KMS-11 (cell line): ENCODE results near the gene PEX14.
A peak's percentile ranks its signal among the peaks of the same experiment; 100 is the strongest.

Experiments used
- H2AFZ ChIP-seq: fragments of 200-600 bp; sonication (generic); 2 replicates; pipeline ENCODE4 v1.6.1; 2016; ENCODE audit warnings: antibody characterized with exemption, mixed run types, low read depth
- H3K27ac ChIP-seq: fragments of 200-600 bp; sonication (generic); 2 replicates; pipeline ENCODE4 v1.6.1; 2016; ENCODE audit warnings: mild to moderate bottlenecking, mixed run types
- H3K27me3 ChIP-seq: fragments of 200-600 bp; sonication (generic); 2 replicates; pipeline ENCODE4 v1.6.1; 2017; ENCODE audit warnings: mild to moderate bottlenecking, low read depth, mixed run types, moderate library complexity; ENCODE audit not compliant: insufficient read depth
- H3K36me3 ChIP-seq: fragments of 200-600 bp; sonication (generic); 2 replicates; pipeline ENCODE4 v1.6.1; 2017; ENCODE audit warnings: mild to moderate bottlenecking, mixed run types; ENCODE audit not compliant: insufficient read depth
- H3K4me1 ChIP-seq: fragments of 200-600 bp; sonication (generic); 2 replicates; pipeline ENCODE4 v1.6.1; 2016; ENCODE audit warnings: mild to moderate bottlenecking, low read depth, mixed run types; ENCODE audit not compliant: poor library complexity, severe bottlenecking
- H3K4me2 ChIP-seq: fragments of 200-600 bp; sonication (generic); 2 replicates; pipeline ENCODE4 v1.7.0; 2016; ENCODE audit warnings: mild to moderate bottlenecking, mixed run types
- H3K4me3 ChIP-seq: fragments of 200-600 bp; sonication (generic); IDR thresholded peaks from 2 replicates; pipeline ENCODE4 v1.6.1; 2017; ENCODE audit warnings: low read depth, low read length, mixed read lengths; ENCODE audit not compliant: insufficient read depth
- H3K79me2 ChIP-seq: fragments of 200-600 bp; sonication (generic); 2 replicates; pipeline ENCODE4 v1.6.1; 2016; ENCODE audit warnings: low read depth, mixed run types; ENCODE audit not compliant: insufficient read depth
- H3K9ac ChIP-seq: fragments of 200-600 bp; sonication (generic); 2 replicates; pipeline ENCODE4 v1.6.1; 2016; ENCODE audit warnings: mild to moderate bottlenecking, mixed run types
- H4K20me1 ChIP-seq: fragments of 200-600 bp; sonication (generic); 2 replicates; pipeline ENCODE4 v1.6.1; 2016; ENCODE audit warnings: mild to moderate bottlenecking, mixed run types; ENCODE audit not compliant: insufficient read depth
- TF ChIP-seq, protein P1 (sequence below): fragments of 200-600 bp; sonication (generic); conservative IDR thresholded peaks from 2 replicates; pipeline ENCODE4 v1.6.1; 2017; ENCODE audit warnings: low read depth, mild to moderate bottlenecking, antibody characterized with exemption, low read length, moderate library complexity, mixed read lengths

PEX14 gene

DNA sequence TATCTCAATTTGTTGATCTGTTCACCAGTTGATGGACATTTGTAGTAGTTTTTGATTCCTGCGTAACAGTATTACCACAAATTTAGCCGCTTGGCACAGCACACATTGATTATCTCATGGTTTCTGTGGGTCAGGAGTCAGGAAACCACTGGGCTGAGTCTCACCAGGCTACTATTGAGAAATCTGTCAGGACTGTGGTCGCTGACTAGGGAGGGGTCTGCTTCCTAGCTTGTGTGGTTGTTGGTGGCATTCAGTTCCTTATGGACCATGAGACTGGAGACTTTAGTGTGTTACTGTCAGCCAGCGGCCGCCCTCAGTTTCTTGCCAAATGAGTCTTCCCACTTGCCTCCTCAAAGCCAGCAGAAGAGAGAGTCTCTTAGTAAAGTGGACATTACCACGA is 9.8 kb downstream of the PEX14 start:
- Histone ChIP-seq H3K36me3 (no peaks in the 10 kb centered on the region), H3K4me2 (no peak overlapping the region), H3K27me3 (no peaks in the 10 kb centered on the region), H3K4me3 (no peak overlapping the region), H3K9ac (no peak overlapping the region), H2AFZ (no peak overlapping the region), H3K79me2 (peaks cover 44% of the 10 kb centered on the region; the same call in 1 of the 2 replicates), H4K20me1 (0 out of 2 replicates have a peak, but pooled peaks cover 7% of the 10 kb centered on the region), H3K27ac (no peak overlapping the region), H3K4me1 (no peaks in the 10 kb centered on the region)
- TF ChIP-seq, protein P1, sequence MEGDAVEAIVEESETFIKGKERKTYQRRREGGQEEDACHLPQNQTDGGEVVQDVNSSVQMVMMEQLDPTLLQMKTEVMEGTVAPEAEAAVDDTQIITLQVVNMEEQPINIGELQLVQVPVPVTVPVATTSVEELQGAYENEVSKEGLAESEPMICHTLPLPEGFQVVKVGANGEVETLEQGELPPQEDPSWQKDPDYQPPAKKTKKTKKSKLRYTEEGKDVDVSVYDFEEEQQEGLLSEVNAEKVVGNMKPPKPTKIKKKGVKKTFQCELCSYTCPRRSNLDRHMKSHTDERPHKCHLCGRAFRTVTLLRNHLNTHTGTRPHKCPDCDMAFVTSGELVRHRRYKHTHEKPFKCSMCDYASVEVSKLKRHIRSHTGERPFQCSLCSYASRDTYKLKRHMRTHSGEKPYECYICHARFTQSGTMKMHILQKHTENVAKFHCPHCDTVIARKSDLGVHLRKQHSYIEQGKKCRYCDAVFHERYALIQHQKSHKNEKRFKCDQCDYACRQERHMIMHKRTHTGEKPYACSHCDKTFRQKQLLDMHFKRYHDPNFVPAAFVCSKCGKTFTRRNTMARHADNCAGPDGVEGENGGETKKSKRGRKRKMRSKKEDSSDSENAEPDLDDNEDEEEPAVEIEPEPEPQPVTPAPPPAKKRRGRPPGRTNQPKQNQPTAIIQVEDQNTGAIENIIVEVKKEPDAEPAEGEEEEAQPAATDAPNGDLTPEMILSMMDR, result no peak

DNA sequence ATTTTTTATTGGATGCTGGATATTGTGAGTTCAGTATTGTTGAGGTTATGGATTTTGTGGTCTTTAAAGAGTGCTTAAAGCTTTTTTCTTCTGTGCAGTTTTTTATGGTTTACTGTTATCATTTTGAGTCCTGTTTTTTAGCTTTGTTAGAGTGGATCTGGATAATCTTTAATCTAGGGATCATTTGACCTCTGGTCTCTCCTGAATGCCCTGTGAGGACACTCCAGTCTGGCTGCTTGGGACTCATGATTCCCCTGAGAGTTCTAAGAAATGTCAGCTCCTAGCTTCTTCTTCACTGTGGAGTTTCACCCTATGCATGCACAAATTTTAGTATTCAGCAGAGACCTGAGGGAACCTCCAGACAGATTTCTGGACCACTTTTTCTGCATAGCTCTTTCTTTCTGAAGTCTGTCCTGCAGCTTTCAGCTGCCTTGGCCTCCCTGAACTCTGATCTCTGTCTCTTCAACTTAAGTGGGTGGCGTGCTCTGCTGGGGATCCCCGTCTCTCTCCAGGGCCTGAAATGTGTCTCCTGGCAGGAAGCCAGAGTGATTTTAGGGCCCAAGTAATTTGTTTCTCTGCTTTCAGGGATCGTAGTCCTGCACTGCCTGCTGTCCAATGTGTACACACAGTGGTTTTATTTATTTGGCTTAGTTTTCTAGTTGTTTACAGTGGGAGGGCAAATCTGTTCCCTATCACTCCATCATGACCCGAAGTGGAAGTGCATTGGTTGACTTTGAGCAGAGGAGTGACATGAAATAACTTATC is 14.7 kb downstream of the PEX14 start:
- Histone ChIP-seq H3K4me1 (peaks cover 3% of the 10 kb centered on the region), H4K20me1 (peaks cover 12% of the 10 kb centered on the region; the same call in 1 of the 2 replicates), H3K27me3 (no peaks in the 10 kb centered on the region), H3K4me2 (no peak overlapping the region), H3K79me2 (peaks cover 43% of the 10 kb centered on the region; the same call in 1 of the 2 replicates), H3K36me3 (no peaks in the 10 kb centered on the region), H3K9ac (no peak overlapping the region), H3K27ac (no peak overlapping the region), H2AFZ (no peak overlapping the region), H3K4me3 (no peak overlapping the region)
- TF ChIP-seq, protein P1, result no peak

DNA sequence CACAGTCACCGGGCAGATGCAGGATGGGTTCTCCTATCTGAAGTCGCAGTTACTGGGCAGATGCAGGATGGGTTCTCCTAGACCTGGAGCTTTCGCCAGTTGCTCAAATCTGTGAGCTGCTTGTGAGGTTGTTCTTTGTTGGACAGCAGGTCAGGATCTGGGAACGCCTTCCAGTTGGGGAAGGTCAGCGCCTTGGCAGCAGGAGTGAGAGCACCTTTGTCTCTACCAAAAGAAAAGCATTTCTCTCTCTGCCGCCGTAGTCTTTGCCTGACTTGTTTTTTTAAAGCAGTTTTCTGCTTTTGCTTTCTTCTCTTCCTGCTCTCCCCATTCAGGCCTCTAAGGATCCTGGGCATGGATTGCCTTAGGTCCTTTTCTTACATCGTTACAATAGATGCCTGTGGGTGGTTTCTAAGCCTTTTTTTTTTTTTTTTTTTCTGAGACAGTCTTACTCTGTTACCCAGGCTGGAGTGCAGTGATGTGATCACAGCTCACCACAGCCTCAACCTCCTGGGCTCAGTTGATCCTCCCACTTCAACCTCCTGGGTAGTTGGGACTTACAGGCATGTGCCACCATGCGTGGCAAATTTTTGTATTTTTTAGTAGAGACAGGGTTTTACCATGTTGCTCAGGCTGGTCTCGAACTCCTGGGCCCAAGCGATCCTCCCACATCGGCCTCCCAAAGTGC is 15.7 kb downstream of the PEX14 start:
- H3K27ac ChIP-seq, result no peak overlapping the region
- H3K4me1 ChIP-seq, result peaks cover 12% of the 10 kb centered on the region

DNA sequence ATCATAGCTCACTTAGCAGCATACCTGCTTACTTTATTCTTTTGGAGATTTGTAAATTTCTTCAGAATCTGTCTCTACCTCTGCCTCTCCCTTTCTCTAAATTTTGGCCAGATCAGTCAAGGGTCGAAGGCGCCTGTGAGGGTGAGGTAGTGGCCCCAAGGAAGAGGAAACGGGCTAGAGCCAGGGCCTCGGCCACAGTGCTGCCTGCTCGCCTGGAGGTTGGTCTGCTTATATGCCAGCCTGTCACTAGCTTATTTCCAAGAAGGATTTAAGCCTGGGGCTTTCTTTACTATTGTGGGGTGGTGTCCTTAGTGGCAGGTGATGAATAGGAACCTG is 19.6 kb downstream of the PEX14 start:
- Histone ChIP-seq H3K79me2 (peaks cover 18% of the 10 kb centered on the region; the same call in 1 of the 2 replicates), H3K36me3 (no peaks in the 10 kb centered on the region), H3K9ac (no peak overlapping the region), H2AFZ (no peak overlapping the region), H3K4me3 (no peak overlapping the region), H3K27me3 (no peaks in the 10 kb centered on the region), H3K4me2 (peak overlapping the region; percentile 99; the same call in 1 of the 2 replicates), H3K4me1 (peaks cover 19% of the 10 kb centered on the region), H4K20me1 (peaks cover 11% of the 10 kb centered on the region; the same call in 1 of the 2 replicates), H3K27ac (no peak overlapping the region)
- TF ChIP-seq, protein P1, result no peak

More for the DNA sequence above, 15.7 kb downstream of the PEX14 start:
- H3K4me3 ChIP-seq, result no peak overlapping the region
- peaks cover 12% of the 10 kb centered on the region; the same call in 1 of the 2 replicates for H4K20me1 ChIP-seq
- H3K27me3 ChIP-seq, result no peaks in the 10 kb centered on the region
- H3K36me3 ChIP-seq, result no peaks in the 10 kb centered on the region
- H3K9ac ChIP-seq, result no peak overlapping the region
- TF ChIP-seq, protein P1, result no peak
- peaks cover 37% of the 10 kb centered on the region; the same call in 1 of the 2 replicates for H3K79me2 ChIP-seq
- H3K4me2 ChIP-seq, result no peak overlapping the region
- no peak overlapping the region for H2AFZ ChIP-seq
